Smooth muscle cell of the pulmonary artery (primary cell): ENCODE measurements around the gene TYRP1. TPM values are rescaled to one million over a fixed set of nuclear protein-coding genes. Genes with fewer than 3 reads are reported as not detected.

Experiments used
- total RNA-seq: library from RNA; depleted of rRNA; stranded (reverse); fragments of >200 nt; gene quantifications from 2 replicates; pipeline ENCODE4 v1.2.3, GENCODE V29; 2014

TYRP1 gene, protein sequence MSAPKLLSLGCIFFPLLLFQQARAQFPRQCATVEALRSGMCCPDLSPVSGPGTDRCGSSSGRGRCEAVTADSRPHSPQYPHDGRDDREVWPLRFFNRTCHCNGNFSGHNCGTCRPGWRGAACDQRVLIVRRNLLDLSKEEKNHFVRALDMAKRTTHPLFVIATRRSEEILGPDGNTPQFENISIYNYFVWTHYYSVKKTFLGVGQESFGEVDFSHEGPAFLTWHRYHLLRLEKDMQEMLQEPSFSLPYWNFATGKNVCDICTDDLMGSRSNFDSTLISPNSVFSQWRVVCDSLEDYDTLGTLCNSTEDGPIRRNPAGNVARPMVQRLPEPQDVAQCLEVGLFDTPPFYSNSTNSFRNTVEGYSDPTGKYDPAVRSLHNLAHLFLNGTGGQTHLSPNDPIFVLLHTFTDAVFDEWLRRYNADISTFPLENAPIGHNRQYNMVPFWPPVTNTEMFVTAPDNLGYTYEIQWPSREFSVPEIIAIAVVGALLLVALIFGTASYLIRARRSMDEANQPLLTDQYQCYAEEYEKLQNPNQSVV
- 0.07 and 2.5 TPM in 2 replicates for total RNA-seq

DNA sequence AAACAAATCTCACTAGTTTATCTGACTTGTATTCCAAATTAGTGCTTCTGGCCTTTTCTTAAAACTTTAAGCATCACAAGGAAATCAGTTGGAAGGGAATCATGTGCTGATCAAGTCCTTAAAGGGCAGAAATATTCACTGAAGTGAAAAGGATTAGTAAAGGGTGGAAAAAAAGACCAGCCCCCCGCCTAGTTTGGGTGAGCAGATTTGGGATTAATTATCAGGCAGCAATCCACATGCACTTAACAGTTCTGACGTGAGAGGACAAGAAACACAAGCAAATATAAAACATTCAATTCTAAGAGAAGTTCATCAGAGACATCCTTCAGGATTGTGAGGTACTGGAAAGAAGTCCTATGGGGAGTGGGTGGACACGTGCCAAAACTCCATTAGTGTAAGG, at the start of gene TYRP1:
Gene TYRP1, plus strand, starts transcription at position 245 of the 400 bp plus-strand sequence. CDS start 612 bp downstream, outside the sequence.

Other genes with a start within 250 kb of the TYRP1 start
- gene LURAP1L, start 81.6 kb downstream of the TYRP1 start, total RNA-seq = 16.7 and 25.4 TPM in 2 replicates